ENCODE results near the gene RAB36. TPM values are rescaled to one million over a fixed set of nuclear protein-coding genes. Genes with fewer than 3 reads are reported as not detected.
A peak's percentile ranks its signal among the peaks of the same experiment; 100 is the strongest.

Gene RAB36
- total RNA-seq, 1 experiment from 2014 or later = 1.4 TPM

DNA sequence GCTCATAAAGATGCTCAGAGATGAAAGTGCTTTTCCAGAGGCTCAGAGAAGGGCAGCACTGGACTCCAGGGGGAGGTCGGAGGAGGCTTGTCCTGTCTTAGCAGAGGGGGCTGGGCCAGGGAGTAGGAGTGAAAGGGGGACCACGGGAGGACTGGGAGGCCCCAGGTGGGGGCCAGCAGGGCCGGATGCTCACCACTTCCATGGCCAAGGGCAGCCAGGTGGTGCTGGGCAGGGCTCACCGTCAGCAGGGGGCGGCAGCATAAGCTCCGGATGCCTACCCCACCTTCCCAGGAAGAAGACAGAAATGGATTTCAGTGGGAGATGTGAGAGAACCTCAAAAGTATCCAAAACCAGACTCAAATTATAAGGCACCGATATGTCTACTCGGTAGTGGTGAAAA is 11.0 kb downstream of the RAB36 start:
- Histone ChIP-seq H3T11ph (ENCODE audit: low read length) (no peak overlapping the region), H3K4me2 (ENCODE audit: insufficient read depth, insufficient read length, low read length) (no peak overlapping the region), H3K9ac (ENCODE audit: extremely low read depth, insufficient read length, low read length) (no peak overlapping the region), H2BK5ac (ENCODE audit: insufficient read length, low read length) (no peak overlapping the region), H2BK15ac (ENCODE audit: low read depth, low read length) (no peak overlapping the region), H3K27me3 (ENCODE audit: insufficient read depth, low read length) (no peaks in the 10 kb centered on the region), H4K20me1 (ENCODE audit: control insufficient read depth, insufficient read depth, insufficient read length) (no peaks in the 10 kb centered on the region), H2BK12ac (ENCODE audit: insufficient read length, low read depth, low read length) (no peak overlapping the region), H4K5ac (ENCODE audit: insufficient read length, low read depth, low read length) (no peak overlapping the region), H3K79me1 (ENCODE audit: insufficient read depth, low read depth, low read length, poor library complexity, severe bottlenecking) (no peaks in the 10 kb centered on the region), H2BK20ac (ENCODE audit: low read depth, low read length, poor library complexity, severe bottlenecking) (no peak overlapping the region), H3K18ac (ENCODE audit: insufficient read length, low read depth, low read length) (no peak overlapping the region), H2AK5ac (ENCODE audit: insufficient read length, low read length) (no peak overlapping the region), H3K9me3 (ENCODE audit: control insufficient read depth, low read depth, low read length) (no peaks in the 10 kb centered on the region), H3K4me1 (ENCODE audit: insufficient read depth, low read length) (no peaks in the 10 kb centered on the region), H3K23me2 (ENCODE audit: insufficient read length, low read depth, low read length, poor library complexity, severe bottlenecking) (no peaks in the 10 kb centered on the region), H2BK120ac (ENCODE audit: low read depth, low read length, poor library complexity, severe bottlenecking) (no peak overlapping the region), H3K14ac (ENCODE audit: insufficient read depth, low read length) (peak overlapping the region; percentile 16; the same call in 1 of the 2 replicates), H3K27ac (ENCODE audit: insufficient read length, low read depth, low read length) (no peak overlapping the region), H4K91ac (ENCODE audit: insufficient read length, low read depth, low read length) (no peak overlapping the region), H3K79me2 (ENCODE audit: insufficient read depth, low read length) (no peaks in the 10 kb centered on the region), H3K23ac (ENCODE audit: insufficient read length, low read depth, low read length) (no peak overlapping the region), H3K56ac (ENCODE audit: insufficient read length, low read depth, low read length) (no peak overlapping the region), H4K8ac (replicated peaks; ENCODE audit: insufficient read length, low read depth, low read length) (no peak overlapping the region), H2AFZ (ENCODE audit: low read length) (no peak overlapping the region), H3K4ac (ENCODE audit: low read depth, low read length) (no peak overlapping the region)
- H3K27me3 Mint-ChIP-seq (ENCODE audit: low read depth) = peaks cover 8% of the 10 kb centered on the region
- peak; percentile 70 for DNase-seq
- TF ChIP-seq CTCF (conservative IDR thresholded peaks at IDR 0.05) = peak; percentile 30; the same call in 1 of the 3 replicates
- H3K9me3 Mint-ChIP-seq = no peaks in the 10 kb centered on the region
- H3K36me3 Mint-ChIP-seq (ENCODE audit: insufficient read depth in 1 of 3, low read depth in 3 of 3) = no peaks in the 10 kb centered on the region; a peak in 1 of 7 replicates
- H3K4me1 Mint-ChIP-seq = peaks cover 20 to 34% of the 10 kb centered on the region in 2 experiments
- H3K4me3 Mint-ChIP-seq = no peak overlapping the region
- H3K27ac Mint-ChIP-seq = 0 out of 7 replicates have a peak overlapping the region, but pooled peaks of 1 of the 3 experiments have one; percentile 65
- WGBS (ENCODE audit: extremely low coverage, insufficient read length, low lambda C conversion rate) = no CpG with 5 or more reads among the region's 8 CpGs
